ENCODE results near the gene SEC23IP.
A peak's percentile ranks its signal among the peaks of the same experiment; 100 is the strongest.

Gene SEC23IP

GRCh38 chr10:119989966-119990365, 97.4 kb downstream of the SEC23IP start:
- no peaks in the 10 kb centered on the region for H3K36me3 ChIP-seq (ENCODE audit: control insufficient read depth in 1 of 2, insufficient read depth in 2 of 2, low read depth in 1 of 2, low read length in 2 of 2)
- no peak overlapping the region for H2BK15ac ChIP-seq (ENCODE audit: low read depth, poor library complexity, severe bottlenecking)
- H3K4me2 ChIP-seq (ENCODE audit: low read length, poor library complexity, severe bottlenecking) = no peak overlapping the region

GRCh38 chr10:119991066-119991465, 98.5 kb downstream of the SEC23IP start:
- Histone ChIP-seq H3K9ac (ENCODE audit: low read length) (no peak overlapping the region), H3K4ac (ENCODE audit: low read depth in 1 of 2, low read length in 2 of 2) (no peak overlapping the region), H3K4me2 (ENCODE audit: low read length, poor library complexity, severe bottlenecking) (no peak overlapping the region), H3K36me3 (ENCODE audit: control insufficient read depth in 1 of 2, insufficient read depth in 2 of 2, low read depth in 1 of 2, low read length in 2 of 2) (no peaks in the 10 kb centered on the region), H3K23ac (ENCODE audit: low read length in 2 of 2) (no peak overlapping the region), H4K8ac (ENCODE audit: low read length) (no peak overlapping the region), H4K91ac (ENCODE audit: low read length) (no peak overlapping the region), H2AFZ (ENCODE audit: low read depth, low read length) (no peak overlapping the region), H3K27ac (ENCODE audit: low read length, poor library complexity, severe bottlenecking) (no peak overlapping the region), H3K18ac (ENCODE audit: low read depth in 1 of 2, low read length in 2 of 2) (no peak overlapping the region), H3K14ac (ENCODE audit: low read length in 2 of 2) (no peak overlapping the region), H3K4me3 (ENCODE audit: insufficient read depth in 1 of 2, low read depth in 1 of 2, low read length in 2 of 2) (no peak overlapping the region), H3K4me1 (ENCODE audit: control insufficient read depth, insufficient read depth, low read depth, low read length) (no peaks in the 10 kb centered on the region), H2BK15ac (ENCODE audit: low read depth, poor library complexity, severe bottlenecking) (no peak overlapping the region), H3K9me3 (ENCODE audit: control insufficient read depth, low read length) (no peaks in the 10 kb centered on the region), H3K79me1 (replicated peaks; ENCODE audit: low read length, poor library complexity, severe bottlenecking) (no peaks in the 10 kb centered on the region), H2AK5ac (ENCODE audit: low read length, severe bottlenecking) (no peak overlapping the region), H2BK5ac (ENCODE audit: low read depth, low read length, poor library complexity, severe bottlenecking) (no peak overlapping the region), H2BK120ac (ENCODE audit: low read depth, low read length) (no peak overlapping the region), H2BK12ac (ENCODE audit: low read length in 2 of 2) (no peak overlapping the region), H3K27me3 (ENCODE audit: control insufficient read depth in 1 of 2, insufficient read depth in 1 of 2, low read length in 2 of 2) (no peaks in the 10 kb centered on the region)
- WGBS = 82% methylated on average over 6 of the region's 9 CpGs
- no peak for DNase-seq

More at GRCh38 chr10:119989966-119990365, 97.4 kb downstream of the SEC23IP start:
- Histone ChIP-seq H3K14ac (ENCODE audit: low read length in 2 of 2) (peak overlapping the region in 1 of 2 experiments; percentile 26), H2BK5ac (ENCODE audit: low read depth, low read length, poor library complexity, severe bottlenecking) (no peak overlapping the region), H3K23ac (ENCODE audit: low read length in 2 of 2) (no peak overlapping the region), H3K9ac (ENCODE audit: low read length) (no peak overlapping the region), H3K4ac (ENCODE audit: low read depth in 1 of 2, low read length in 2 of 2) (no peak overlapping the region), H2AFZ (ENCODE audit: low read depth, low read length) (no peak overlapping the region), H3K27ac (ENCODE audit: low read length, poor library complexity, severe bottlenecking) (no peak overlapping the region), H3K18ac (ENCODE audit: low read depth in 1 of 2, low read length in 2 of 2) (no peak overlapping the region), H3K4me3 (ENCODE audit: insufficient read depth in 1 of 2, low read depth in 1 of 2, low read length in 2 of 2) (no peak overlapping the region), H3K79me1 (replicated peaks; ENCODE audit: low read length, poor library complexity, severe bottlenecking) (no peaks in the 10 kb centered on the region), H2AK5ac (ENCODE audit: low read length, severe bottlenecking) (no peak overlapping the region), H3K9me3 (ENCODE audit: control insufficient read depth, low read length) (no peaks in the 10 kb centered on the region), H4K8ac (ENCODE audit: low read length) (no peak overlapping the region), H2BK12ac (ENCODE audit: low read length in 2 of 2) (no peak overlapping the region), H4K91ac (ENCODE audit: low read length) (no peak overlapping the region), H3K27me3 (ENCODE audit: control insufficient read depth in 1 of 2, insufficient read depth in 1 of 2, low read length in 2 of 2) (no peaks in the 10 kb centered on the region), H2BK120ac (ENCODE audit: low read depth, low read length) (no peak overlapping the region), H3K4me1 (ENCODE audit: control insufficient read depth, insufficient read depth, low read depth, low read length) (no peaks in the 10 kb centered on the region)
- WGBS = 78% methylated on average over 7 of the region's 7 CpGs
- DNase-seq = no peak

- Histone ChIP-seq H2BK12ac (ENCODE audit: low read length in 2 of 2) (no peak overlapping the region), H3K4ac (ENCODE audit: low read depth in 1 of 2, low read length in 2 of 2) (no peak overlapping the region), H3K9me3 (ENCODE audit: control insufficient read depth, low read length) (peaks cover 2% of the 10 kb centered on the region)
Measured at GRCh38 chr10:119991816-119992215, 99.3 kb downstream of the SEC23IP start.

More at GRCh38 chr10:119991816-119992215, 99.3 kb downstream of the SEC23IP start:
- Histone ChIP-seq H2BK15ac (ENCODE audit: low read depth, poor library complexity, severe bottlenecking) (no peak overlapping the region), H3K27me3 (ENCODE audit: control insufficient read depth in 1 of 2, insufficient read depth in 1 of 2, low read length in 2 of 2) (no peaks in the 10 kb centered on the region), H4K91ac (ENCODE audit: low read length) (no peak overlapping the region), H2AK5ac (ENCODE audit: low read length, severe bottlenecking) (no peak overlapping the region), H2BK5ac (ENCODE audit: low read depth, low read length, poor library complexity, severe bottlenecking) (no peak overlapping the region), H3K79me1 (replicated peaks; ENCODE audit: low read length, poor library complexity, severe bottlenecking) (no peaks in the 10 kb centered on the region), H3K14ac (ENCODE audit: low read length in 2 of 2) (no peak overlapping the region), H3K23ac (ENCODE audit: low read length in 2 of 2) (no peak overlapping the region), H3K4me1 (ENCODE audit: control insufficient read depth, insufficient read depth, low read depth, low read length) (no peaks in the 10 kb centered on the region), H2BK120ac (ENCODE audit: low read depth, low read length) (no peak overlapping the region), H3K18ac (ENCODE audit: low read depth in 1 of 2, low read length in 2 of 2) (no peak overlapping the region), H3K9ac (ENCODE audit: low read length) (no peak overlapping the region), H2AFZ (ENCODE audit: low read depth, low read length) (no peak overlapping the region), H3K4me3 (ENCODE audit: insufficient read depth in 1 of 2, low read depth in 1 of 2, low read length in 2 of 2) (no peak overlapping the region), H3K27ac (ENCODE audit: low read length, poor library complexity, severe bottlenecking) (no peak overlapping the region), H4K8ac (ENCODE audit: low read length) (no peak overlapping the region), H3K36me3 (ENCODE audit: control insufficient read depth in 1 of 2, insufficient read depth in 2 of 2, low read depth in 1 of 2, low read length in 2 of 2) (no peaks in the 10 kb centered on the region), H3K4me2 (ENCODE audit: low read length, poor library complexity, severe bottlenecking) (no peak overlapping the region)
- no peak for DNase-seq
- no CpG with 5 or more reads among the region's 2 CpGs for WGBS

Small RNA genes lying within 50 kb of the gene (small RNA-seq; reads per million reads assigned to genes)
- 2.3 reads per million for gene MIR4682 (ENCODE audit: low read depth)
